RKO (cell line): ENCODE measurements around the gene SSNA1.

Experiments
- DNase-seq: peaks from one replicate; pipeline ENCODE4 v3.0.0-alpha.2; 2016; ENCODE audit warnings: low spot score

The SSNA1 gene

GRCh38 chr9:137188490-137189296 is at the start of gene SSNA1, which contains the start of gene ANAPC2:
Gene SSNA1 (plus strand): TSS chr9:137188676. CDS start chr9:137188727, 51 bp downstream.
Gene ANAPC2 (minus strand): TSS chr9:137188560. CDS start chr9:137188532, 28 bp downstream.
- DNase-seq, result peak; percentile 98

GRCh38 chr9:137138722-137139467 is 49.6 kb upstream of the SSNA1 start, which contains the start of gene GRIN1:
Gene GRIN1 (plus strand): TSS chr9:137139154. CDS start chr9:137139487, 333 bp downstream.
- no peak for DNase-seq

DNA sequence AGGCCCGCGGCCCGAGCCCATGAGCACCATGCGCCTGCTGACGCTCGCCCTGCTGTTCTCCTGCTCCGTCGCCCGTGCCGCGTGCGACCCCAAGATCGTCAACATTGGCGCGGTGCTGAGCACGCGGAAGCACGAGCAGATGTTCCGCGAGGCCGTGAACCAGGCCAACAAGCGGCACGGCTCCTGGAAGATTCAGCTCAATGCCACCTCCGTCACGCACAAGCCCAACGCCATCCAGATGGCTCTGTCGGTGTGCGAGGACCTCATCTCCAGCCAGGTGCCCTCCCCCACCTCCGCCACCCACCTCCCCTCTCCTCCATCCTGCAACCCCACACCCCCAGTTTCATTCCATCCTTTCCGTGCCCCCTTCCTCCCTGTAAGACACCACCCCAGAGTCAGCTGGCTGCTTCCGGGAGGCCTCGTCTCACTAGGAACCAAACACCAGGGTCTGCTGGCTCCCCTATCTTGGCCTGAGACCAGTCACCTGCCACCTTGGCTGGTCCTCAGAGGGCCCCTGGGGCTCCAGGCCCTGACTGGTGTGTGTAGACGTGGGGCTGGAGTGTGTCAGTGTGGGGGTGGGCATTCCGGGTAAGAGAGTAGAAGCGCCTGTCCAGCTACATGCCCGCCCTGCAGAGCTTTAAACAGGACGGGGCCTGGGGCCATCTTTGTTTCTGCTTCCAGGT is 48.9 kb upstream of the SSNA1 start:
- no peak for DNase-seq

DNA sequence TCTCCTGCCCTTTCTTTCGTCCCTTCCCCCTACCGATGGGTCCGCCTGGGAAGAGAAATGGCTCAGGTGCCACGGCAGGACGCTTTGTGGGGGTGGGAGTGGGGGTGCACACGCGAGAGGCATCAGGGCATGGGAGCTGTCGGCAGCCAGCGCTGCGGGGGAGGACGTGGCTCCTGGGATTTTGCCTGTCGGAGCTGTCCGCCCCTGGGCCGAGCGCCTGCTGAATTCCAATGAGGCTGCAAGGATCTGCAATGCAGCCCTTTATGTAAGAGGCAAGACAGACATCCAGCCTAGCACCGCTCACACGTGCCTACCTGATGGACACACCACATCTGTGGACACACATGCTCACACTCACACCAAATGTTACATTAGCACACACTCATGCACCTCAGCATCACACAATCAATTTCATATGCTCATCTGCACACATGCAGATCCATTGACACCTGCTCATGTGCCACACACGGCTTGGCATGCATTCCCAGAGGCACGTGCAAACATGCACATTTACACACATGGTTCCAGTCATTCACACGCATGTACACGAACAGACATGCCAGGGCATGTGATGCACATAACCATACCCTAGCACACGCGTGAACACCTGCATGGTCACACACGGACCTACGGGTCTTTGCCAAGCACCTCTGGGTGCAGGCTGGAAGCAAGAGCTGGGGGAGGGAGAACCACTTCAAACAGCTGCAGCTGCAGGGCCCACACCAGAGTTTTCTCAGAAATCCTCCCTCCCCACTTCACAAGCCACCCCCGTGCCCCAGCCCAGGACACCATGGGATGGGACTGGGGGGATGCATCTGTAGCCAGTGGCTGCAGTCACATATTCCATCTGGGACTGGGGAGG is 48.1 kb upstream of the SSNA1 start:
- DNase-seq, result no peak

DNA sequence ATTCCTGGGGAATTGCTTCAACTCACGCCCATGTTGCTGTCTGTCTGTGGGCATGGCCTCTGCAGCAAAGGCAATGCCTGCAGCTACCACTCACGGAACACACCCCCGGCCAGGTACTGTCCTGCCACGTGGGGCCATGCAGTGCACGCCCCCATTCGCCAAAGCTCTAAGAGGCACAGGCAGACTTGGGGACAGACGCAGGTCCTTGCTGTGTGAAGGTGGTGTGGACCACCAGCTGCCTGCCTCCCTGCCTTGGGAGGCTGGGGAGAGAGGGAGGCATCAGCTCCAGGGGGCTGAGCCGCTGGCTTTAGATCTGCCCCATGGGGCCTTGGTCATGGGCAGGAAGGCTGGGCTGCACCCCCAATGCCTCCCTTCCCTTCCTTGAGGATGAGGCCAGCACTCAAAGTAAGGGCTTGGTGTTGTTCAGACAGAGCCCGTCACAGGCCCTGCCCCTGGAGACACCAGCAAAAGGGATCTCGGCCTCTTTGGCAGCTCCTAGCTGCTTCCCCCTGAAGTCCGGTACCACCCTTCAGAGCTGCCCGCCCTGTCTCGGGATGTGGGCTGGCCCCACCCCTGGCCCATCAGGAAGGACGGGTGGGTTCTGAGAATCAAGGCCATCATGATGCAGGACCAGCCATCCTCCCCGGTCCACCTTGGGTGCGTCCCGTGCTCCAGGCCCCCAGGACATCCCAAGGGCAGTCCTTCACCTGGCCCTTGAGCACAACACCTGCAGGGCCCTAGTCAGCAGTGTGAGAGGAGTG is 47.2 kb upstream of the SSNA1 start:
- no peak for DNase-seq

- DNase-seq, result no peak
These were observed 46.2 kb upstream of the SSNA1 start for GRCh38 chr9:137141976-137142936.

GRCh38 chr9:137143459-137143858 is 45.0 kb upstream of the SSNA1 start:
- no peak for DNase-seq

- no peak for DNase-seq
These were observed 42.5 kb upstream of the SSNA1 start for GRCh38 chr9:137145731-137146526.

DNA sequence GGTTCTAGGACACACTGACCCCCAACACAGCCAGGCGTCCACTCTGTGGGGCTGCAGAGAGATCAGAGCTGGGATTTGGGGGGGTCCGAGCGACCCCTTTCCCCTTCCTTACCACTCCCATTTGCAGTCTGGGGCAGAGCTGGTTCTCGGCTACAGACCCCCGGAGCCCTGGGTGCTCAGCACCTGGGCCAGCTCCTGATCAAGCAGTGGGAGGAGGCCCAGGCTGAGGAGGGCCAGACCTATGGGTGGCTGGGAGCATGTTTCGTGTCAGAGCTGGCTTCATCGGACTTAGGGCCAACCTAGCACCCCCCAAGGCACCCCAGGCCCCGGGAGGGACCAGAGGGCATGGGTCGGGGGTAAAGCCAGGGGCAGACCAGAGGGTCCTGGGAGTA is 42.0 kb upstream of the SSNA1 start:
- DNase-seq, result no peak

- DNase-seq, result no peak
These were observed 41.2 kb upstream of the SSNA1 start for GRCh38 chr9:137147091-137147792.

GRCh38 chr9:137147793-137148160 is 40.7 kb upstream of the SSNA1 start:
- no peak for DNase-seq

- no peak for DNase-seq
These were observed 40.2 kb upstream of the SSNA1 start for GRCh38 chr9:137148242-137148641.

GRCh38 chr9:137148661-137149060 is 39.8 kb upstream of the SSNA1 start:
- DNase-seq, result no peak

- no peak for DNase-seq
These were observed 39.1 kb upstream of the SSNA1 start for GRCh38 chr9:137149363-137149762.

GRCh38 chr9:137149942-137150616 is 38.4 kb upstream of the SSNA1 start:
- DNase-seq, result no peak

- DNase-seq, result peak; percentile 89
These were observed 37.6 kb upstream of the SSNA1 start for GRCh38 chr9:137150617-137151457.
